Inferior parietal cortex (tissue), 1 donor: ENCODE measurements around the gene SMIM24.
"Not testable (repeated sequence)": the region's sequence is repeated elsewhere in the genome, so short reads cannot be mapped to it uniquely, and the experiment has no call there.

Experiments
- DNase-seq: peaks from one replicate; pipeline ENCODE4 v3.0.0-alpha.2; 2016; ENCODE audit errors: extremely low spot score

Gene SMIM24

GRCh38 chr19:3514930-3515329 is 34.6 kb upstream of the SMIM24 start:
- DNase-seq = no peak

GRCh38 chr19:3513229-3514140 is 33.2 kb upstream of the SMIM24 start:
- DNase-seq = no peak

- DNase-seq = no peak
Measured at GRCh38 chr19:3512562-3513228, 32.4 kb upstream of the SMIM24 start.

- no peak for DNase-seq
Measured at GRCh38 chr19:3511506-3512251, 31.4 kb upstream of the SMIM24 start.

GRCh38 chr19:3510727-3511126 is 30.4 kb upstream of the SMIM24 start:
- DNase-seq = no peak

GRCh38 chr19:3509566-3509989 is 29.3 kb upstream of the SMIM24 start:
- DNase-seq = no peak

- DNase-seq = no peak
Measured at GRCh38 chr19:3508771-3509535, 28.6 kb upstream of the SMIM24 start.

GRCh38 chr19:3508121-3508661 is 27.9 kb upstream of the SMIM24 start:
- DNase-seq = not testable (repeated sequence)

GRCh38 chr19:3507371-3508120 is 27.2 kb upstream of the SMIM24 start:
- no peak for DNase-seq

GRCh38 chr19:3506384-3507340 is 26.3 kb upstream of the SMIM24 start:
- no peak for DNase-seq

- peak; percentile 99 for DNase-seq
Measured at GRCh38 chr19:3505598-3506383, 25.5 kb upstream of the SMIM24 start, which contains the start of gene FZR1. Gene FZR1, plus strand, starts transcription at chr19:3506311. Its CDS starts 16,679 bp downstream, at chr19:3522990.

- DNase-seq = no peak
Measured at GRCh38 chr19:3504735-3505134, 24.4 kb upstream of the SMIM24 start.

- no peak for DNase-seq
Measured at GRCh38 chr19:3503036-3503572, 22.8 kb upstream of the SMIM24 start.

GRCh38 chr19:3501780-3502179 is 21.5 kb upstream of the SMIM24 start:
- no peak for DNase-seq

- DNase-seq = peak; percentile 99
Measured at GRCh38 chr19:3500429-3501101, 20.2 kb upstream of the SMIM24 start, which contains the start of gene DOHH. Gene DOHH, minus strand, starts transcription at chr19:3500674. Its CDS starts 3,860 bp downstream, at chr19:3496814.

GRCh38 chr19:3499738-3500428 is 19.6 kb upstream of the SMIM24 start:
- DNase-seq = no peak
